ENCODE data around the gene PCNX3. TPM values are rescaled to one million over a fixed set of nuclear protein-coding genes. Genes with fewer than 3 reads are reported as not detected.

Gene PCNX3
- total and polyA plus RNA-seq, 2 of the 13 experiments (the other 11 are each of a cell fraction or from before 2014, with no cell fraction given), result 16.2 to 23.0 TPM

GRCh38 chr11:65595543-65596281 is 19.9 kb upstream of the PCNX3 start, which contains the start of gene KCNK7 (continued):
- no peak for TF ChIP-seq ATF2 (CRISPR knock-in tag; IDR thresholded peaks at IDR 0.05)
- TF ChIP-seq SP140L (CRISPR knock-in tag; IDR thresholded peaks at IDR 0.05; ENCODE audit: borderline replicate concordance), result no peak
- no peak for TF ChIP-seq CEBPG (CRISPR knock-in tag; IDR thresholded peaks at IDR 0.05)
- TF ChIP-seq, protein P1, sequence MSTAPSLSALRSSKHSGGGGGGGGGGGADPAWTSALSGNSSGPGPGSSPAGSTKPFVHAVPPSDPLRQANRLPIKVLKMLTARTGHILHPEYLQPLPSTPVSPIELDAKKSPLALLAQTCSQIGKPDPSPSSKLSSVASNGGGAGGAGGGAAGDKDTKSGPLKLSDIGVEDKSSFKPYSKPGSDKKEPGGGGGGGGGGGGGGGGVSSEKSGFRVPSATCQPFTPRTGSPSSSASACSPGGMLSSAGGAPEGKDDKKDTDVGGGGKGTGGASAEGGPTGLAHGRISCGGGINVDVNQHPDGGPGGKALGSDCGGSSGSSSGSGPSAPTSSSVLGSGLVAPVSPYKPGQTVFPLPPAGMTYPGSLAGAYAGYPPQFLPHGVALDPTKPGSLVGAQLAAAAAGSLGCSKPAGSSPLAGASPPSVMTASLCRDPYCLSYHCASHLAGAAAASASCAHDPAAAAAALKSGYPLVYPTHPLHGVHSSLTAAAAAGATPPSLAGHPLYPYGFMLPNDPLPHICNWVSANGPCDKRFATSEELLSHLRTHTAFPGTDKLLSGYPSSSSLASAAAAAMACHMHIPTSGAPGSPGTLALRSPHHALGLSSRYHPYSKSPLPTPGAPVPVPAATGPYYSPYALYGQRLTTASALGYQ (CRISPR knock-in tag; IDR thresholded peaks at IDR 0.05), result no peak
- peak; percentile 78 for TF ChIP-seq AGO1 (IDR thresholded peaks at IDR 0.05; ENCODE audit: low read depth, low read length, poor library complexity, severe bottlenecking)
- no peak for TF ChIP-seq NRL (CRISPR knock-in tag; IDR thresholded peaks at IDR 0.05; ENCODE audit: borderline replicate concordance)

DNA sequence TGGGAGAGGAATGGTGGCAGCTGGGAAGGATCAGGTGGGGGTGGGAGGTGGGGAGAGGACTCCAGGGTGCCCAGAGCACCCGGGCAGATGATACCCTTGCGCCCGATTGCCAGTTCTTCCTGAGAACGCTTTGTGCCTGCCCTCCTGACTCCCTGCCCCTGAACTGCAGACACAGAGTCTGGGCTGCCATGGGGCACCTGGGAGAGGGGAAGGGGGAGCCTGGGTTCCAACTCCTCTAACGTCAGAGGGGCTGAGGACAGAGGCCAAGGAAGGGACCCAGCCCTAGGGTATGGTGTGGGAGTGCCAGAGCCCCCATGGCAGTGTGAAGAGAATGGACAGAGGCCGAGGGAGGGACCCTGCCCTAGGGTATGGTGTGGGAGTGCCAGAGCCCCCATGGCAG is 19.1 kb upstream of the PCNX3 start:
- Histone ChIP-seq H3K9ac (ENCODE audit: insufficient read depth, low read depth, low read length) (no peak overlapping the region), H2AFZ (ENCODE audit: low read length) (no peak overlapping the region), H3K27me3 (ENCODE audit: control insufficient read depth in 1 of 2, insufficient read depth in 2 of 2, low read length in 2 of 2) (no peaks in the 10 kb centered on the region), H3K4me3 (replicated peaks in 1 of 3; ENCODE audit: insufficient read depth in 1 of 3, low read depth in 2 of 3, low read length in 3 of 3) (no peak overlapping the region), H3K36me3 (replicated peaks in 1 of 2; ENCODE audit: control insufficient read depth in 1 of 2, insufficient read depth in 2 of 2, low read length in 2 of 2) (peaks cover 14 to 18% of the 10 kb centered on the region in 2 experiments; a peak in 4 of 5 replicates), H3K27ac (ENCODE audit: extremely low read length, insufficient read depth, low read length) (no peak overlapping the region), H3K4me1 (ENCODE audit: insufficient read depth, low read length) (no peaks in the 10 kb centered on the region), H3K79me2 (ENCODE audit: insufficient read depth, low read length) (no peaks in the 10 kb centered on the region), H4K20me1 (ENCODE audit: insufficient read depth, low read length) (0 out of 2 replicates have a peak, but pooled peaks cover 3% of the 10 kb centered on the region), H3K9me3 (ENCODE audit: low read length) (no peaks in the 10 kb centered on the region), H3K4me2 (ENCODE audit: low read depth, low read length) (no peak overlapping the region)
- FAIRE-seq, result no peak
- no TSS peak for BruUV-seq (replicated peaks)
- 100% methylated on average over 5 of the region's 6 CpGs for WGBS (ENCODE audit: low lambda C conversion rate)
- in situ Hi-C loops (cut with HindIII; ENCODE audit: extremely low pct_ligation_motif_present, low pct_unique_long_range_greater_than_20kb) (no loop called here), intact Hi-C loops (cut with micrococcal nuclease; ENCODE audit: unreplicated experiment) (no loop called here)
- ChIA-PET CTCF (ENCODE audit: low intra/inter-chr PET ratio, low total read pairs) (no interaction called here), POLR2A (interaction anchor here (0.8 to 1.6 kb wide), 2 partner anchors 9 to 10 kb away, joined by 3 read pairs; no protein-coding TSS in a partner anchor)
- DNase-seq (ENCODE audit: low spot score), result no peak
- TF ChIP-seq MED8 (CRISPR knock-in tag; IDR thresholded peaks at IDR 0.05; ENCODE audit: insufficient replicate concordance), result no peak
- TF ChIP-seq ZNF274 (CRISPR knock-in tag; IDR thresholded peaks at IDR 0.05), result no peak
- TF ChIP-seq AGO2 (optimal IDR thresholded peaks at IDR 0.05; ENCODE audit: low read depth, low read length), result peak; percentile 88
- TF ChIP-seq, protein P2, sequence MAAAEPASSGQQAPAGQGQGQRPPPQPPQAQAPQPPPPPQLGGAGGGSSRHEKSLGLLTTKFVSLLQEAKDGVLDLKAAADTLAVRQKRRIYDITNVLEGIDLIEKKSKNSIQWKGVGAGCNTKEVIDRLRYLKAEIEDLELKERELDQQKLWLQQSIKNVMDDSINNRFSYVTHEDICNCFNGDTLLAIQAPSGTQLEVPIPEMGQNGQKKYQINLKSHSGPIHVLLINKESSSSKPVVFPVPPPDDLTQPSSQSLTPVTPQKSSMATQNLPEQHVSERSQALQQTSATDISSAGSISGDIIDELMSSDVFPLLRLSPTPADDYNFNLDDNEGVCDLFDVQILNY (CRISPR knock-in tag; conservative IDR thresholded peaks at IDR 0.05), result no peak
- peak; percentile 53; the same call in 1 of the 2 replicates for TF ChIP-seq POLR2G (IDR thresholded peaks at IDR 0.05; ENCODE audit: low read depth, low read length)
- no peak for TF ChIP-seq ZNF383 (CRISPR knock-in tag; IDR thresholded peaks at IDR 0.05; ENCODE audit: borderline replicate concordance)
- no peak for TF ChIP-seq PLRG1 (conservative IDR thresholded peaks at IDR 0.05)
- TF ChIP-seq MED1 (CRISPR knock-in tag; IDR thresholded peaks at IDR 0.05), result no peak
- no peak for TF ChIP-seq FLYWCH1 (CRISPR knock-in tag; IDR thresholded peaks at IDR 0.05)
- TF ChIP-seq POLR2A (IDR thresholded peaks at IDR 0.05; ENCODE audit: insufficient read depth in 1 of 2, low read depth in 2 of 2, low read length in 2 of 2), result peak in 1 of 2 experiments; percentile 21; a peak in 1 of 4 replicates
- TF ChIP-seq RBM22 (optimal IDR thresholded peaks at IDR 0.05; ENCODE audit: low read length), result peak; percentile 11
- ATAC-seq, result no peak
